Ecto neural progenitor cell (in vitro differentiated cells): ENCODE measurements around the gene MYO5B.

Experiments used
- DNase-seq: peaks from one replicate; pipeline ENCODE4 v3.0.0-alpha.2; 2018; ENCODE audit warnings: low spot score

The MYO5B gene

GRCh38 chr18:50065527-50065926 is 129.4 kb downstream of the MYO5B start:
- no peak for DNase-seq

- DNase-seq, result no peak
These were observed 129.9 kb downstream of the MYO5B start for GRCh38 chr18:50065039-50065438.

- DNase-seq, result no peak
These were observed 132.9 kb downstream of the MYO5B start for GRCh38 chr18:50061876-50062517.

GRCh38 chr18:50060822-50061221 is 134.1 kb downstream of the MYO5B start:
- DNase-seq, result no peak

GRCh38 chr18:50058731-50059130 is 136.2 kb downstream of the MYO5B start:
- DNase-seq, result no peak

GRCh38 chr18:50057009-50057408 is 137.9 kb downstream of the MYO5B start:
- DNase-seq, result no peak

GRCh38 chr18:50056185-50056584 is 138.8 kb downstream of the MYO5B start:
- DNase-seq, result no peak

GRCh38 chr18:50055488-50055887 is 139.5 kb downstream of the MYO5B start:
- DNase-seq, result no peak

GRCh38 chr18:50053111-50053510 is 141.8 kb downstream of the MYO5B start:
- no peak for DNase-seq

GRCh38 chr18:50051288-50051687 is 143.7 kb downstream of the MYO5B start:
- no peak for DNase-seq

- no peak for DNase-seq
These were observed 149.8 kb downstream of the MYO5B start for GRCh38 chr18:50045126-50045525.

GRCh38 chr18:50044402-50044801 is 150.5 kb downstream of the MYO5B start:
- DNase-seq, result no peak

GRCh38 chr18:50042611-50043010 is 152.3 kb downstream of the MYO5B start:
- DNase-seq, result no peak

- DNase-seq, result no peak
These were observed 155.2 kb downstream of the MYO5B start for GRCh38 chr18:50039746-50040145.

GRCh38 chr18:50038448-50038847 is 156.5 kb downstream of the MYO5B start:
- no peak for DNase-seq

- no peak for DNase-seq
These were observed 160.9 kb downstream of the MYO5B start for GRCh38 chr18:50034029-50034428.

- DNase-seq, result no peak
These were observed 161.9 kb downstream of the MYO5B start for GRCh38 chr18:50033004-50033403.

GRCh38 chr18:50030146-50030545 is 164.8 kb downstream of the MYO5B start:
- no peak for DNase-seq

GRCh38 chr18:50027996-50028395 is 167.0 kb downstream of the MYO5B start:
- no peak for DNase-seq

GRCh38 chr18:50024466-50024865 is 170.5 kb downstream of the MYO5B start:
- no peak for DNase-seq

GRCh38 chr18:50022985-50023384 is 172.0 kb downstream of the MYO5B start:
- no peak for DNase-seq

- no peak for DNase-seq
These were observed 180.3 kb downstream of the MYO5B start for GRCh38 chr18:50014606-50015005.

GRCh38 chr18:50013363-50014138 is 181.4 kb downstream of the MYO5B start:
- no peak for DNase-seq
